CD4-positive, alpha-beta T cell (primary cell): Measurements from ENCODE around the gene REC114. TPM values are rescaled to one million over a fixed set of nuclear protein-coding genes. Genes with fewer than 3 reads are reported as not detected.

Experiments used
- ATAC-seq: fragments of 200-7000 bp; cut with Tn5 transposase; one replicate; pipeline ENCODE4 v1.10.0; 2022; ENCODE audit warnings: mild to moderate bottlenecking; ENCODE audit not compliant: poor library complexity
- CTCF ChIA-PET: fragments of 350-600 bp; sonication (Branson Sonifier 250); formaldehyde crosslinking; loops from one replicate; lab custom pipeline; 2021; ENCODE audit warnings: antibody characterized with exemption, inconsistent platforms; lab: Charles Lee
- POLR2A ChIA-PET: fragments of 350-600 bp; sonication (Branson Sonifier 250); formaldehyde crosslinking; loops from one replicate; lab custom pipeline; 2021; ENCODE audit warnings: antibody characterized with exemption, inconsistent platforms; lab: Charles Lee
- DNase-seq, 14 experiments: peaks; one replicate each; pipeline ENCODE4 v3.0.0-alpha.2; 2013 to 2020; ENCODE audit warnings: mixed read lengths in 2 of 14
- H3K27ac ChIP-seq, 2 donors: one replicate each; pipeline versions ENCODE4 v1.5.1 to v1.7.0; 2013; ENCODE audit warnings: low read length in 2 of 2, low read depth in 1 of 2, mild to moderate bottlenecking in 1 of 2
- H3K27me3 ChIP-seq, 2 experiments: 1 replicate in 1 of 2; 2 replicates in 1 of 2; pipeline versions ENCODE4 v1.6.1 to v1.7.0; 2013; ENCODE audit warnings: low read length in 2 of 2, control low read depth in 1 of 2, mild to moderate bottlenecking in 1 of 2, moderate library complexity in 1 of 2; ENCODE audit not compliant: insufficient read depth in 2 of 2, control insufficient read depth in 1 of 2
- H3K36me3 ChIP-seq: one replicate; pipeline ENCODE4 v1.6.1; 2013; ENCODE audit warnings: low read length, control low read depth; ENCODE audit not compliant: insufficient read depth
- H3K4me1 ChIP-seq: one replicate; pipeline ENCODE4 v1.6.1; 2013; ENCODE audit warnings: low read length, control low read depth; ENCODE audit not compliant: insufficient read depth
- H3K4me3 ChIP-seq: one replicate; pipeline ENCODE4 v1.5.1; 2013; ENCODE audit warnings: mild to moderate bottlenecking, low read length, moderate library complexity
- H3K9me3 ChIP-seq, 2 experiments: 1 replicate in 1 of 2; 2 replicates in 1 of 2; pipeline versions ENCODE4 v1.6.1 to v1.7.0; 2013; ENCODE audit warnings: low read length in 2 of 2, mild to moderate bottlenecking in 2 of 2, control low read depth in 1 of 2, moderate library complexity in 1 of 2; ENCODE audit not compliant: control insufficient read depth in 1 of 2, insufficient read depth in 1 of 2
- H3K27ac Mint-ChIP-seq: one replicate; pipeline ENCODE4 v1.8.0; 2020; ENCODE audit warnings: mixed read lengths
- H3K27me3 Mint-ChIP-seq: one replicate; pipeline ENCODE4 v1.8.0; 2021; ENCODE audit warnings: mixed read lengths
- H3K36me3 Mint-ChIP-seq: one replicate; pipeline ENCODE4 v1.8.0; 2021; ENCODE audit warnings: low read depth, mixed read lengths
- H3K4me1 Mint-ChIP-seq: one replicate; pipeline ENCODE4 v1.8.0; 2021; ENCODE audit warnings: low read depth, mixed read lengths
- H3K4me3 Mint-ChIP-seq: one replicate; pipeline ENCODE4 v1.8.0; 2020; ENCODE audit warnings: mild to moderate bottlenecking, mixed read lengths
- H3K9me3 Mint-ChIP-seq: one replicate; pipeline ENCODE4 v1.8.0; 2020; ENCODE audit warnings: mixed read lengths
- intact Hi-C, 2 experiments: fragments of 100-400 bp; cut with DNase I in 1 of 2; cut with micrococcal nuclease in 1 of 2; formaldehyde crosslinking; loops; one replicate each; pipeline versions ENCODE4 v1.15.1 to v1.9.0; 2023 to 2025; cut with DNase I, micrococcal nuclease
- total RNA-seq, 174 experiments: library from RNA in 2 of 174; stranded (reverse) in 2 of 174; gene quantifications; one replicate each; pipeline ENCODE4 v1.2.3 and lab custom pipeline; 2021 to 2026
- TF ChIP-seq, protein P1 (sequence below): fragments of 200-600 bp; IDR thresholded peaks from one replicate; pipeline ENCODE4 v1.8.0; 2022; ENCODE audit warnings: antibody characterized with exemption, mild to moderate bottlenecking

The REC114 gene
- total RNA-seq, 2 experiments from 2014 or later: not detected

GRCh38 chr15:73530649-73531048 lies 87.7 kb downstream of the REC114 start:
- TF ChIP-seq, protein P1, sequence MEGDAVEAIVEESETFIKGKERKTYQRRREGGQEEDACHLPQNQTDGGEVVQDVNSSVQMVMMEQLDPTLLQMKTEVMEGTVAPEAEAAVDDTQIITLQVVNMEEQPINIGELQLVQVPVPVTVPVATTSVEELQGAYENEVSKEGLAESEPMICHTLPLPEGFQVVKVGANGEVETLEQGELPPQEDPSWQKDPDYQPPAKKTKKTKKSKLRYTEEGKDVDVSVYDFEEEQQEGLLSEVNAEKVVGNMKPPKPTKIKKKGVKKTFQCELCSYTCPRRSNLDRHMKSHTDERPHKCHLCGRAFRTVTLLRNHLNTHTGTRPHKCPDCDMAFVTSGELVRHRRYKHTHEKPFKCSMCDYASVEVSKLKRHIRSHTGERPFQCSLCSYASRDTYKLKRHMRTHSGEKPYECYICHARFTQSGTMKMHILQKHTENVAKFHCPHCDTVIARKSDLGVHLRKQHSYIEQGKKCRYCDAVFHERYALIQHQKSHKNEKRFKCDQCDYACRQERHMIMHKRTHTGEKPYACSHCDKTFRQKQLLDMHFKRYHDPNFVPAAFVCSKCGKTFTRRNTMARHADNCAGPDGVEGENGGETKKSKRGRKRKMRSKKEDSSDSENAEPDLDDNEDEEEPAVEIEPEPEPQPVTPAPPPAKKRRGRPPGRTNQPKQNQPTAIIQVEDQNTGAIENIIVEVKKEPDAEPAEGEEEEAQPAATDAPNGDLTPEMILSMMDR: no peak
- intact Hi-C loops: no loop called here
- no peak overlapping the region for H3K27ac ChIP-seq
- no peak for ATAC-seq
- no peaks in the 10 kb centered on the region for H3K9me3 ChIP-seq
- H3K27ac Mint-ChIP-seq: no peak overlapping the region
- peaks cover 8% of the 10 kb centered on the region for H3K27me3 Mint-ChIP-seq
- no peaks in the 10 kb centered on the region for H3K36me3 ChIP-seq
- no peaks in the 10 kb centered on the region for H3K36me3 Mint-ChIP-seq
- no peak overlapping the region for H3K4me3 Mint-ChIP-seq
- H3K4me1 Mint-ChIP-seq: no peaks in the 10 kb centered on the region
- no peaks in the 10 kb centered on the region for H3K9me3 Mint-ChIP-seq
- no peak for DNase-seq
- no peak overlapping the region for H3K4me3 ChIP-seq
- ChIA-PET POLR2A (interaction anchor here (0.6 kb wide), 2 partner anchors 66 to 86 kb away, joined by 3 to 6 read pairs; no protein-coding TSS in a partner anchor), CTCF (no interaction called here)
- H3K27me3 ChIP-seq: no peaks in the 10 kb centered on the region
- H3K4me1 ChIP-seq: no peaks in the 10 kb centered on the region

DNA sequence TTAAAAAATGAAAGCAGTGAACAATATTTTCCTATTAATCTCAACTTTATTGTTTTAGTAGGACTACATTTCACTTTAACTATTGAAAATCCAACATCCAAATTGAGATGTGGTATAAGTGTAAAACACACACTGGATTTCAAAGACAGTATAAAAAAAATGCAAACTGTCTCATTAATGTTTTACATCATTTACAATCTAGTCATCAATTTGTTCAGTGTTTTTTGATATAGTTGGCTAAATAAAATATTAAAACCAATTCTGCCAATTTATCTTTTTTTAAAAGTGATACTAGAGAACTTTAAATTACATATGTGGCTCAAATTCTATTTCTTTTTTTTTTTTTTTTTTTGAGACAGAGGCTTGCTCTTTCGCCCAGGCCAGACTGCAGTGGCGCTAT lies 95.2 kb downstream of the REC114 start:
- Mint-ChIP-seq H3K4me1 (no peaks in the 10 kb centered on the region), H3K27me3 (no peaks in the 10 kb centered on the region), H3K27ac (no peak overlapping the region), H3K4me3 (no peak overlapping the region), H3K36me3 (no peaks in the 10 kb centered on the region), H3K9me3 (no peaks in the 10 kb centered on the region)
- Histone ChIP-seq H3K9me3 (no peaks in the 10 kb centered on the region), H3K4me3 (no peak overlapping the region), H3K4me1 (no peaks in the 10 kb centered on the region), H3K36me3 (no peaks in the 10 kb centered on the region), H3K27me3 (no peaks in the 10 kb centered on the region), H3K27ac (no peak overlapping the region)
- ATAC-seq (no peak), DNase-seq (no peak)
- ChIA-PET POLR2A (no interaction called here), CTCF (no interaction called here)
- intact Hi-C loops: no loop called here
- TF ChIP-seq, protein P1: no peak

DNA sequence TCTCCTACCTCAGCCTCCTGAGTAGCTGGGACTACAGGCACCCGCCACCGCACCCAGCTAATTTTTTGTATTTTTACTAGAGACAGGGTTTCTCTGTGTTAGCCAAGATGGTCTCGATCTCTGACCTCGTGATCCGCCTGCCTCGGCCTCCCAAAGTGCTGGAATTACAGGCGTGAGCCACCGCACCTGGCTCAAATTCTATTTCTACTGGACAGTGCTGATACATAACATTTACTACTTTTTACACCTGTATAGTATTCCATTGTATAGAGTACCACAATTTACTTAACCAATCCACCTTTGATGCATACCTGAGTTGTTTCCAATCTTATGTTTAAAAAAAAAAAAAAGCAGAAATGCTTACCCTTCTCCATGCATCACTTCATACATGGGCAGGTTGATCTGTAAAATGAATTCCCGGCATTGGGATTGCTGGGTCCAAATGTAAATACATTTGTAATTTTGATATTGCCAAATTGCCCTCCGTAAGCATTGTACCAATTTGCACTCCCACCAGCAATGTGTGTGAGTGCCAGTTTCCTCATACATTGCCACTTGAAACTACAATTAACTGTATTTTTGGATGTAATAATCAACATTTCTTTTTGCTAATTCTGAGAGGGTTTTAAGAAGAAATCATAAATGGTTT lies 95.7 kb downstream of the REC114 start:
- no peaks in the 10 kb centered on the region for H3K27me3 ChIP-seq
- no peak overlapping the region for H3K27ac ChIP-seq
- H3K36me3 ChIP-seq: no peaks in the 10 kb centered on the region
- intact Hi-C loops: no loop called here
- H3K4me3 ChIP-seq: no peak overlapping the region
- ChIA-PET POLR2A (no interaction called here), CTCF (interaction anchor here (0.6 kb wide), 1 partner anchor 22 kb away, joined by 4 read pairs; no protein-coding TSS in a partner anchor)
- ATAC-seq: no peak
- Mint-ChIP-seq H3K4me1 (no peaks in the 10 kb centered on the region), H3K9me3 (no peaks in the 10 kb centered on the region), H3K4me3 (no peak overlapping the region), H3K36me3 (no peaks in the 10 kb centered on the region), H3K27ac (no peak overlapping the region), H3K27me3 (no peaks in the 10 kb centered on the region)
- no peaks in the 10 kb centered on the region for H3K9me3 ChIP-seq
- TF ChIP-seq, protein P1: no peak
- DNase-seq: no peak
- H3K4me1 ChIP-seq: no peaks in the 10 kb centered on the region
